HepG2 (cell line): ENCODE measurements around the gene METAP1D. TPM values are rescaled to one million over a fixed set of nuclear protein-coding genes. Genes with fewer than 3 reads are reported as not detected.

Experiments used
- ASH2L ChIP-seq: fragments of 300-600, 200-600 bp; sonication (generic); IDR thresholded peaks from 2 replicates; pipeline ENCODE4 v1.7.0; 2017; ENCODE audit warnings: low read depth, mild to moderate bottlenecking, moderate library complexity, mixed read lengths, low read length; ENCODE audit not compliant: insufficient read length
- FOXA1 ChIP-seq, 2 experiments: fragments of 450-650 bp in 1 of 2; sonication (generic) in 1 of 2; formaldehyde crosslinking in 1 of 2; IDR thresholded peaks; 2 replicates each; pipeline versions ENCODE4 v1.4.0 to v1.6.1; 2016 to 2020; ENCODE audit warnings: missing genetic modification reagents in 1 of 2
- HHEX ChIP-seq: IDR thresholded peaks from 2 replicates; pipeline ENCODE4 v1.6.1; 2016; ENCODE audit warnings: control low read depth
- NFATC3 ChIP-seq: sonication (generic); formaldehyde crosslinking; IDR thresholded peaks from 2 replicates; pipeline ENCODE4 v1.5.1; 2020; ENCODE audit warnings: mild to moderate bottlenecking, missing genetic modification reagents
- REL ChIP-seq: sonication (generic); formaldehyde crosslinking; conservative IDR thresholded peaks from 2 replicates; pipeline ENCODE4 v1.8.0; 2022; ENCODE audit warnings: mild to moderate bottlenecking, missing genetic modification reagents, moderate library complexity
- SKI ChIP-seq: fragments of 450-650 bp; IDR thresholded peaks from one replicate; pipeline ENCODE4 v1.6.1; 2018; ENCODE audit warnings: mild to moderate bottlenecking; ENCODE audit not compliant: partially characterized antibody
- SNRNP70 ChIP-seq: fragments of 200-400 bp; formaldehyde crosslinking; IDR thresholded peaks from 2 replicates; pipeline ENCODE4 v1.6.1; 2017; ENCODE audit warnings: mild to moderate bottlenecking, low read depth, low read length, moderate library complexity
- TARDBP ChIP-seq: sonication (generic); formaldehyde crosslinking; IDR thresholded peaks from 2 replicates; pipeline ENCODE4 v1.8.0; 2022; ENCODE audit warnings: mild to moderate bottlenecking, missing genetic modification reagents
- ZBTB21 ChIP-seq: sonication (generic); formaldehyde crosslinking; IDR thresholded peaks from 2 replicates; pipeline ENCODE4 v1.4.0; 2020; ENCODE audit warnings: missing genetic modification reagents
- ZMAT3 ChIP-seq: sonication (generic); formaldehyde crosslinking; conservative IDR thresholded peaks from 2 replicates; pipeline ENCODE4 v1.7.0; 2021; ENCODE audit warnings: missing genetic modification reagents
- ZMYM4 ChIP-seq: sonication (generic); formaldehyde crosslinking; IDR thresholded peaks from 2 replicates; pipeline ENCODE4 v1.8.1; 2023; ENCODE audit warnings: mild to moderate bottlenecking, missing genetic modification reagents
- ZNF644 ChIP-seq: IDR thresholded peaks from 2 replicates; pipeline ENCODE4 v1.6.1; 2016; ENCODE audit warnings: low read depth
- ZNF891 ChIP-seq: sonication (generic); formaldehyde crosslinking; IDR thresholded peaks from 2 replicates; pipeline ENCODE4 v1.5.0; 2020; ENCODE audit warnings: mild to moderate bottlenecking, missing genetic modification reagents
- ZSCAN20 ChIP-seq: sonication (generic); formaldehyde crosslinking; IDR thresholded peaks from 2 replicates; pipeline ENCODE4 v1.4.0; 2020; ENCODE audit warnings: missing genetic modification reagents, mild to moderate bottlenecking, borderline replicate concordance
- polyA plus RNA-seq, 8 experiments: library from polyadenylated mRNA; depleted of rRNA in 3 of 8; stranded (reverse) in 7 of 8; unstranded in 1 of 8; fragments of >200 nt; fragmentation: Illumina TruSeq in 4 of 8; extraction: Trizol in 4 of 8; gene quantifications; 2 replicates each; pipeline versions ENCODE4 v1.2.1 to v1.2.3, GENCODE V29; 2011 to 2016; ENCODE audit warnings: low read depth in 4 of 8, missing spikeins in 1 of 8, mixed read lengths in 1 of 8; ENCODE audit not compliant: insufficient read depth in 1 of 8
- total RNA-seq, 5 experiments: library from RNA; depleted of rRNA; stranded (reverse); fragments of >200 nt; fragmentation: Illumina TruSeq; extraction: Trizol; gene quantifications; 2 replicates each; pipeline ENCODE4 v1.2.3, GENCODE V29; 2016; ENCODE audit warnings: low read depth in 1 of 5
- TF ChIP-seq, protein P1 (sequence below): IDR thresholded peaks from 2 replicates; pipeline ENCODE4 v1.6.1; 2018; ENCODE audit warnings: missing genetic modification reagents
- TF ChIP-seq, protein P2 (sequence below): sonication (generic); formaldehyde crosslinking; IDR thresholded peaks from 2 replicates; pipeline ENCODE4 v1.4.0; 2020; ENCODE audit warnings: mild to moderate bottlenecking, missing genetic modification reagents
- TF ChIP-seq, protein P3 (sequence below): sonication (generic); formaldehyde crosslinking; IDR thresholded peaks from 2 replicates; pipeline ENCODE4 v1.8.0; 2022; ENCODE audit warnings: missing genetic modification reagents, mild to moderate bottlenecking, inconsistent platforms, borderline replicate concordance
- TF ChIP-seq, protein P4 (sequence below): sonication (generic); formaldehyde crosslinking; IDR thresholded peaks from 2 replicates; pipeline ENCODE4 v1.9.0; 2021; ENCODE audit warnings: missing genetic modification reagents, borderline replicate concordance
- TF ChIP-seq, protein P5 (sequence below): sonication (generic); formaldehyde crosslinking; IDR thresholded peaks from 2 replicates; pipeline ENCODE4 v1.5.1; 2020; ENCODE audit warnings: missing genetic modification reagents, mild to moderate bottlenecking, borderline replicate concordance
- TF ChIP-seq, protein P6 (sequence below): sonication (generic); formaldehyde crosslinking; IDR thresholded peaks from 2 replicates; pipeline ENCODE4 v1.5.1; 2020; ENCODE audit warnings: missing genetic modification reagents, mild to moderate bottlenecking, borderline replicate concordance

METAP1D gene
- total and polyA plus RNA-seq, 2 of the 13 experiments (the other 11 are each of a cell fraction or from before 2014, with no cell fraction given), result 14.7 to 21.6 TPM

DNA sequence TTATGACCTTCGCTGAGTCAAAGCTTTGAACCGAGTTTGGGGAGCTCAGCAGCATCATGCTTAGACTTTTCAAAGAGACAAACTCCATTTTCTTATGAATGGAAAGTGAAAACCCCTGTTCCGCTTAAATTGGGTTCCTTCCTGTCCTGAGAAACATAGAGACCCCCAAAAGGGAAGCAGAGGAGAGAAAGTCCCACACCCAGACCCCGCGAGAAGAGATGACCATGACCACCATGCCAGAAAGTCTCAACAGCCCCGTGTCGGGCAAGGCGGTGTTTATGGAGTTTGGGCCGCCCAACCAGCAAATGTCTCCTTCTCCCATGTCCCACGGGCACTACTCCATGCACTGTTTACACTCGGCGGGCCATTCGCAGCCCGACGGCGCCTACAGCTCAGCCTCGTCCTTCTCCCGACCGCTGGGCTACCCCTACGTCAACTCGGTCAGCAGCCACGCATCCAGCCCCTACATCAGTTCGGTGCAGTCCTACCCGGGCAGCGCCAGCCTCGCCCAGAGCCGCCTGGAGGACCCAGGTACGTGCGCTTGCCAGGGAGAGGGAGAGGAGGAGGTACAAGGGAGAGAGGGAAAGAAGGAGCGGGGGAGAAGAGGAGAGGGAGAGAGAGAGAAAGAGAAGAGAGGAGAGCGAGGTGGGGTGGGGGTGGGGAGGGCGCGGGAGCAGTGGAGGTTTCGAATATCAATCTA lies 85.9 kb downstream of the METAP1D start, which contains the start of gene DLX1 (continued):
- TF ChIP-seq SKI (no peak), ZNF644 (CRISPR knock-in tag) (no peak), HHEX (CRISPR knock-in tag) (no peak), ZMYM4 (CRISPR knock-in tag) (0 out of 2 replicates have a peak, but pooled peaks have one; percentile 5), SNRNP70 (no peak), NFATC3 (CRISPR knock-in tag) (0 out of 2 replicates have a peak, but pooled peaks have one; percentile 25), TARDBP (CRISPR knock-in tag) (0 out of 2 replicates have a peak, but pooled peaks have one; percentile 23), FOXA1 (IDR thresholded peaks at IDR 0.05) (no peak), FOXA1 (CRISPR knock-in tag; IDR thresholded peaks at IDR 0.05) (peak; percentile 62), ZBTB21 (CRISPR knock-in tag) (no peak), ZMAT3 (CRISPR knock-in tag) (no peak), ZNF891 (CRISPR knock-in tag) (peak; percentile 48; the same call in 1 of the 2 replicates), ASH2L (peak; percentile 54), ZSCAN20 (CRISPR knock-in tag) (peak; percentile 23; the same call in 1 of the 2 replicates), REL (no peak)
- TF ChIP-seq, protein P1, sequence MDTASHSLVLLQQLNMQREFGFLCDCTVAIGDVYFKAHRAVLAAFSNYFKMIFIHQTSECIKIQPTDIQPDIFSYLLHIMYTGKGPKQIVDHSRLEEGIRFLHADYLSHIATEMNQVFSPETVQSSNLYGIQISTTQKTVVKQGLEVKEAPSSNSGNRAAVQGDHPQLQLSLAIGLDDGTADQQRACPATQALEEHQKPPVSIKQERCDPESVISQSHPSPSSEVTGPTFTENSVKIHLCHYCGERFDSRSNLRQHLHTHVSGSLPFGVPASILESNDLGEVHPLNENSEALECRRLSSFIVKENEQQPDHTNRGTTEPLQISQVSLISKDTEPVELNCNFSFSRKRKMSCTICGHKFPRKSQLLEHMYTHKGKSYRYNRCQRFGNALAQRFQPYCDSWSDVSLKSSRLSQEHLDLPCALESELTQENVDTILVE (CRISPR knock-in tag), result 0 out of 2 replicates have a peak, but pooled peaks have one; percentile 1
- TF ChIP-seq, protein P2, sequence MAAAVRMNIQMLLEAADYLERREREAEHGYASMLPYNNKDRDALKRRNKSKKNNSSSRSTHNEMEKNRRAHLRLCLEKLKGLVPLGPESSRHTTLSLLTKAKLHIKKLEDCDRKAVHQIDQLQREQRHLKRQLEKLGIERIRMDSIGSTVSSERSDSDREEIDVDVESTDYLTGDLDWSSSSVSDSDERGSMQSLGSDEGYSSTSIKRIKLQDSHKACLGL (CRISPR knock-in tag), result 0 out of 2 replicates have a peak, but pooled peaks have one; percentile 6
- TF ChIP-seq, protein P3, sequence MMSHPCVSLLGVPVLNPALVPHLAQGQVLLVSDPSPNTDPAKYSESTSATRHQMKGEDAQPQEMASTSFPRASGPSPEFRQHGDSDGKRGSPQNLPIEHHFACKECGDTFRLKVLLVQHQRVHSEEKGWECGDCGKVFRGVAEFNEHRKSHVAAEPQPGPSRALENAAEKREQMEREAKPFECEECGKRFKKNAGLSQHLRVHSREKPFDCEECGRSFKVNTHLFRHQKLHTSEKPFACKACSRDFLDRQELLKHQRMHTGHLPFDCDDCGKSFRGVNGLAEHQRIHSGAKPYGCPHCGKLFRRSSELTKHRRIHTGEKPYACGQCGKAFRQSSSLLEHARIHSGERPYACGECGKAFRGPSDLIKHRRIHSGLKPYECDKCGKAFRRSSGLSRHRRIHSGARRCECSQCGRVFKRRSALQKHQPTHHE (CRISPR knock-in tag), result no peak
- TF ChIP-seq, protein P4, sequence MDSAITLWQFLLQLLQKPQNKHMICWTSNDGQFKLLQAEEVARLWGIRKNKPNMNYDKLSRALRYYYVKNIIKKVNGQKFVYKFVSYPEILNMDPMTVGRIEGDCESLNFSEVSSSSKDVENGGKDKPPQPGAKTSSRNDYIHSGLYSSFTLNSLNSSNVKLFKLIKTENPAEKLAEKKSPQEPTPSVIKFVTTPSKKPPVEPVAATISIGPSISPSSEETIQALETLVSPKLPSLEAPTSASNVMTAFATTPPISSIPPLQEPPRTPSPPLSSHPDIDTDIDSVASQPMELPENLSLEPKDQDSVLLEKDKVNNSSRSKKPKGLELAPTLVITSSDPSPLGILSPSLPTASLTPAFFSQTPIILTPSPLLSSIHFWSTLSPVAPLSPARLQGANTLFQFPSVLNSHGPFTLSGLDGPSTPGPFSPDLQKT (CRISPR knock-in tag), result no peak
- TF ChIP-seq, protein P5, sequence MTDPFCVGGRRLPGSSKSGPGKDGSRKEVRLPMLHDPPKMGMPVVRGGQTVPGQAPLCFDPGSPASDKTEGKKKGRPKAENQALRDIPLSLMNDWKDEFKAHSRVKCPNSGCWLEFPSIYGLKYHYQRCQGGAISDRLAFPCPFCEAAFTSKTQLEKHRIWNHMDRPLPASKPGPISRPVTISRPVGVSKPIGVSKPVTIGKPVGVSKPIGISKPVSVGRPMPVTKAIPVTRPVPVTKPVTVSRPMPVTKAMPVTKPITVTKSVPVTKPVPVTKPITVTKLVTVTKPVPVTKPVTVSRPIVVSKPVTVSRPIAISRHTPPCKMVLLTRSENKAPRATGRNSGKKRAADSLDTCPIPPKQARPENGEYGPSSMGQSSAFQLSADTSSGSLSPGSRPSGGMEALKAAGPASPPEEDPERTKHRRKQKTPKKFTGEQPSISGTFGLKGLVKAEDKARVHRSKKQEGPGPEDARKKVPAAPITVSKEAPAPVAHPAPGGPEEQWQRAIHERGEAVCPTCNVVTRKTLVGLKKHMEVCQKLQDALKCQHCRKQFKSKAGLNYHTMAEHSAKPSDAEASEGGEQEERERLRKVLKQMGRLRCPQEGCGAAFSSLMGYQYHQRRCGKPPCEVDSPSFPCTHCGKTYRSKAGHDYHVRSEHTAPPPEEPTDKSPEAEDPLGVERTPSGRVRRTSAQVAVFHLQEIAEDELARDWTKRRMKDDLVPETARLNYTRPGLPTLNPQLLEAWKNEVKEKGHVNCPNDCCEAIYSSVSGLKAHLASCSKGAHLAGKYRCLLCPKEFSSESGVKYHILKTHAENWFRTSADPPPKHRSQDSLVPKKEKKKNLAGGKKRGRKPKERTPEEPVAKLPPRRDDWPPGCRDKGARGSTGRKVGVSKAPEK (CRISPR knock-in tag), result no peak
- TF ChIP-seq, protein P6, sequence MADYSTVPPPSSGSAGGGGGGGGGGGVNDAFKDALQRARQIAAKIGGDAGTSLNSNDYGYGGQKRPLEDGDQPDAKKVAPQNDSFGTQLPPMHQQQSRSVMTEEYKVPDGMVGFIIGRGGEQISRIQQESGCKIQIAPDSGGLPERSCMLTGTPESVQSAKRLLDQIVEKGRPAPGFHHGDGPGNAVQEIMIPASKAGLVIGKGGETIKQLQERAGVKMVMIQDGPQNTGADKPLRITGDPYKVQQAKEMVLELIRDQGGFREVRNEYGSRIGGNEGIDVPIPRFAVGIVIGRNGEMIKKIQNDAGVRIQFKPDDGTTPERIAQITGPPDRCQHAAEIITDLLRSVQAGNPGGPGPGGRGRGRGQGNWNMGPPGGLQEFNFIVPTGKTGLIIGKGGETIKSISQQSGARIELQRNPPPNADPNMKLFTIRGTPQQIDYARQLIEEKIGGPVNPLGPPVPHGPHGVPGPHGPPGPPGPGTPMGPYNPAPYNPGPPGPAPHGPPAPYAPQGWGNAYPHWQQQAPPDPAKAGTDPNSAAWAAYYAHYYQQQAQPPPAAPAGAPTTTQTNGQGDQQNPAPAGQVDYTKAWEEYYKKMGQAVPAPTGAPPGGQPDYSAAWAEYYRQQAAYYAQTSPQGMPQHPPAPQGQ (CRISPR knock-in tag), result 0 out of 2 replicates have a peak, but pooled peaks have one; percentile 62
